ENCODE data around the gene TMEM178B. TPM values are rescaled to one million over a fixed set of nuclear protein-coding genes. Genes with fewer than 3 reads are reported as not detected.

TMEM178B gene
- total RNA-seq, 2 experiments from 2014 or later, result not detected

- POLR2A ChIA-PET, result no interaction called here
- DNase-seq (no peak), ATAC-seq (ENCODE audit: poor library complexity) (no peak)
- H3K9me3 ChIP-seq (ENCODE audit: control insufficient read depth in 1 of 2, insufficient read depth in 1 of 2, low read length in 2 of 2), result no peaks in the 10 kb centered on the region
- Mint-ChIP-seq H3K36me3 (ENCODE audit: low read depth) (no peaks in the 10 kb centered on the region), H3K9me3 (peaks cover 6% of the 10 kb centered on the region), H3K4me1 (ENCODE audit: low read depth) (no peaks in the 10 kb centered on the region), H3K27me3 (peaks cover 51% of the 10 kb centered on the region), H3K4me3 (no peak overlapping the region), H3K27ac (no peak overlapping the region)
- CTCF ChIA-PET, result no interaction called here
- no peak overlapping the region for H3K27ac ChIP-seq (ENCODE audit: low read depth in 1 of 2, low read length in 2 of 2)
- intact Hi-C loops (cut with DNase I, micrococcal nuclease), result no loop called here
- H3K4me3 ChIP-seq (ENCODE audit: low read length), result no peak overlapping the region
- H3K4me1 ChIP-seq (ENCODE audit: insufficient read depth, low read length), result no peaks in the 10 kb centered on the region
- peaks cover 0 to 3% of the 10 kb centered on the region in 2 experiments for H3K27me3 ChIP-seq (ENCODE audit: control insufficient read depth in 1 of 2, insufficient read depth in 2 of 2, low read length in 2 of 2)
- TF ChIP-seq CTCF (IDR thresholded peaks at IDR 0.05), result no peak
- no peaks in the 10 kb centered on the region for H3K36me3 ChIP-seq (ENCODE audit: insufficient read depth, low read length)
Observed at GRCh38 chr7:141045842-141046620, 27.8 kb upstream of the TMEM178B start.

- Histone ChIP-seq H3K4me3 (ENCODE audit: low read length) (no peak overlapping the region), H3K36me3 (ENCODE audit: insufficient read depth, low read length) (no peaks in the 10 kb centered on the region), H3K27ac (ENCODE audit: low read depth in 1 of 2, low read length in 2 of 2) (peak overlapping the region in 1 of 2 donors; percentile 16), H3K27me3 (ENCODE audit: control insufficient read depth in 1 of 2, insufficient read depth in 2 of 2, low read length in 2 of 2) (no peaks in the 10 kb centered on the region), H3K9me3 (ENCODE audit: control insufficient read depth in 1 of 2, insufficient read depth in 1 of 2, low read length in 2 of 2) (no peaks in the 10 kb centered on the region), H3K4me1 (ENCODE audit: insufficient read depth, low read length) (peaks cover 17% of the 10 kb centered on the region)
- intact Hi-C loops (cut with DNase I, micrococcal nuclease), result no loop called here
- ATAC-seq (ENCODE audit: poor library complexity) (peak; percentile 91), DNase-seq (peak in 13 of 14 experiments; percentile 19 to 88 (median 40))
- H3K27me3 Mint-ChIP-seq, result peaks cover 33% of the 10 kb centered on the region
- ChIA-PET CTCF (no interaction called here), POLR2A (interaction anchor here (1.5 to 1.7 kb wide), 2 partner anchors 39 to 40 kb away, joined by 5 to 10 read pairs; partner anchors contain the start of gene MRPS33)
- H3K36me3 Mint-ChIP-seq (ENCODE audit: low read depth), result no peaks in the 10 kb centered on the region
- H3K9me3 Mint-ChIP-seq, result no peaks in the 10 kb centered on the region
- no peak for TF ChIP-seq CTCF (IDR thresholded peaks at IDR 0.05)
- H3K4me3 Mint-ChIP-seq, result no peak overlapping the region
- peak overlapping the region; percentile 37 for H3K27ac Mint-ChIP-seq
- H3K4me1 Mint-ChIP-seq (ENCODE audit: low read depth), result peaks cover 14% of the 10 kb centered on the region
Observed at GRCh38 chr7:141053626-141054025, 20.2 kb upstream of the TMEM178B start.

GRCh38 chr7:141055146-141055545 is 18.7 kb upstream of the TMEM178B start:
- ChIA-PET CTCF (no interaction called here), POLR2A (no interaction called here)
- DNase-seq, result no peak
- Histone ChIP-seq H3K9me3 (ENCODE audit: control insufficient read depth in 1 of 2, insufficient read depth in 1 of 2, low read length in 2 of 2) (no peaks in the 10 kb centered on the region), H3K36me3 (ENCODE audit: insufficient read depth, low read length) (no peaks in the 10 kb centered on the region), H3K27ac (ENCODE audit: low read depth in 1 of 2, low read length in 2 of 2) (no peak overlapping the region), H3K27me3 (ENCODE audit: control insufficient read depth in 1 of 2, insufficient read depth in 2 of 2, low read length in 2 of 2) (no peaks in the 10 kb centered on the region), H3K4me1 (ENCODE audit: insufficient read depth, low read length) (peaks cover 17% of the 10 kb centered on the region), H3K4me3 (ENCODE audit: low read length) (no peak overlapping the region)
- no peaks in the 10 kb centered on the region for H3K9me3 Mint-ChIP-seq
- no peak overlapping the region for H3K4me3 Mint-ChIP-seq
- peaks cover 20% of the 10 kb centered on the region for H3K27me3 Mint-ChIP-seq
- ATAC-seq (ENCODE audit: poor library complexity), result no peak
- no peak overlapping the region for H3K27ac Mint-ChIP-seq
- no peak for TF ChIP-seq CTCF (IDR thresholded peaks at IDR 0.05)
- H3K36me3 Mint-ChIP-seq (ENCODE audit: low read depth), result no peaks in the 10 kb centered on the region
- peaks cover 14% of the 10 kb centered on the region for H3K4me1 Mint-ChIP-seq (ENCODE audit: low read depth)
- intact Hi-C loops (cut with DNase I, micrococcal nuclease), result no loop called here

Measured in CD4-positive, alpha-beta T cell (primary cell).